ENCODE results near the gene TRIM41. TPM values are rescaled to one million over a fixed set of nuclear protein-coding genes. Genes with fewer than 3 reads are reported as not detected.

The TRIM41 gene
- total RNA-seq, 1 experiment from 2014 or later = 34.2 TPM

- no peak overlapping the region for H3K14ac ChIP-seq (ENCODE audit: insufficient read depth, low read length)
- no peaks in the 10 kb centered on the region for H4K20me1 ChIP-seq (ENCODE audit: control insufficient read depth, insufficient read depth, insufficient read length)
- no peak overlapping the region for H2BK12ac ChIP-seq (ENCODE audit: insufficient read length, low read depth, low read length)
- H3K36me3 Mint-ChIP-seq (ENCODE audit: insufficient read depth in 1 of 3, low read depth in 3 of 3) = peaks cover 74 to 91% (median 76%) of the 10 kb centered on the region in 3 experiments
- TF ChIP-seq CTCF (conservative IDR thresholded peaks at IDR 0.05) = no peak
- H3K27ac ChIP-seq (ENCODE audit: insufficient read length, low read depth, low read length) = no peak overlapping the region
- peaks cover 22% of the 10 kb centered on the region; the same call in 1 of the 2 replicates for H3K79me2 ChIP-seq (ENCODE audit: insufficient read depth, low read length)
- no peak overlapping the region for H4K5ac ChIP-seq (ENCODE audit: insufficient read length, low read depth, low read length)
- no peak overlapping the region for H2BK20ac ChIP-seq (ENCODE audit: low read depth, low read length, poor library complexity, severe bottlenecking)
- peaks cover 10% of the 10 kb centered on the region for H3K79me1 ChIP-seq (ENCODE audit: insufficient read depth, low read depth, low read length, poor library complexity, severe bottlenecking)
- H3K56ac ChIP-seq (ENCODE audit: insufficient read length, low read depth, low read length) = no peak overlapping the region
- H2BK15ac ChIP-seq (ENCODE audit: low read depth, low read length) = no peak overlapping the region
- no peak for DNase-seq
- no peaks in the 10 kb centered on the region for H3K27me3 ChIP-seq (ENCODE audit: insufficient read depth, low read length)
- H2BK5ac ChIP-seq (ENCODE audit: insufficient read length, low read length) = no peak overlapping the region
- H3K4ac ChIP-seq (ENCODE audit: low read depth, low read length) = no peak overlapping the region
- H2BK120ac ChIP-seq (ENCODE audit: low read depth, low read length, poor library complexity, severe bottlenecking) = no peak overlapping the region
- H3K4me1 Mint-ChIP-seq = peaks cover 13 to 40% of the 10 kb centered on the region in 2 experiments
- no peaks in the 10 kb centered on the region for H3K4me1 ChIP-seq (ENCODE audit: insufficient read depth, low read length)
- H3K9ac ChIP-seq (ENCODE audit: extremely low read depth, insufficient read length, low read length) = no peak overlapping the region
- H4K91ac ChIP-seq (ENCODE audit: insufficient read length, low read depth, low read length) = no peak overlapping the region
- peaks cover 4% of the 10 kb centered on the region for H3K23me2 ChIP-seq (ENCODE audit: insufficient read length, low read depth, low read length, poor library complexity, severe bottlenecking)
- no peak overlapping the region for H3T11ph ChIP-seq (ENCODE audit: low read length)
- WGBS (ENCODE audit: extremely low coverage, insufficient read length, low lambda C conversion rate) = no CpG with 5 or more reads among the region's 9 CpGs
- peaks cover 3 to 4% of the 10 kb centered on the region in 2 experiments; a peak in 3 of 5 replicates for H3K9me3 Mint-ChIP-seq
- no peak overlapping the region for H4K8ac ChIP-seq (replicated peaks; ENCODE audit: insufficient read length, low read depth, low read length)
- H2AK5ac ChIP-seq (ENCODE audit: insufficient read length, low read length) = no peak overlapping the region
- H3K27ac Mint-ChIP-seq = peak overlapping the region in 2 of 3 experiments; percentile 69 to 97; a peak in 3 of 7 replicates
- H2AFZ ChIP-seq (ENCODE audit: low read length) = no peak overlapping the region
- H3K27me3 Mint-ChIP-seq (ENCODE audit: low read depth) = peaks cover 2% of the 10 kb centered on the region
- H3K9me3 ChIP-seq (ENCODE audit: control insufficient read depth, low read depth, low read length) = no peaks in the 10 kb centered on the region
- peak overlapping the region; percentile 36 to 64; a peak in 4 of 5 replicates for H3K4me3 Mint-ChIP-seq
- no peak overlapping the region for H3K18ac ChIP-seq (ENCODE audit: insufficient read length, low read depth, low read length)
- no peak overlapping the region for H3K4me2 ChIP-seq (ENCODE audit: insufficient read depth, insufficient read length, low read length)
- no peak overlapping the region for H3K23ac ChIP-seq (ENCODE audit: insufficient read length, low read depth, low read length)
These were observed 16.1 kb downstream of the TRIM41 start for GRCh38 chr5:181239062-181239663.

Data from H9 (cell line).